ENCODE measurements around the gene PRPSAP1.
"Not testable (repeated sequence)": the region's sequence is repeated elsewhere in the genome, so short reads cannot be mapped to it uniquely, and the experiment has no call there.

Gene PRPSAP1

GRCh38 chr17:76354317-76354729, 607 bp upstream of the PRPSAP1 start:
- peak overlapping the region; percentile 92 for H3K4me2 ChIP-seq (ENCODE audit: low read length)

GRCh38 chr17:76353004-76353598, 615 bp downstream of the PRPSAP1 start:
- Histone ChIP-seq H2AFZ (peak overlapping the region; percentile 96), H3K27me3 (ENCODE audit: control insufficient read depth, insufficient read depth, low read length) (no peaks in the 10 kb centered on the region), H3K4me3 (ENCODE audit: low read depth, low read length) (peak overlapping the region; percentile 81), H3K4me2 (ENCODE audit: low read length) (peak overlapping the region; percentile 92), H3K27ac (peak overlapping the region; percentile 93), H3K4me1 (no peaks in the 10 kb centered on the region), H3K36me3 (ENCODE audit: control insufficient read depth, insufficient read depth, low read length) (no peaks in the 10 kb centered on the region), H3K9me3 (ENCODE audit: control insufficient read depth, low read length) (no peaks in the 10 kb centered on the region), H3K9ac (peak overlapping the region; percentile 69), H3K79me2 (peaks cover 14% of the 10 kb centered on the region)
- no peak for TF ChIP-seq CTCF (IDR thresholded peaks at IDR 0.05)

More at GRCh38 chr17:76354317-76354729, 607 bp upstream of the PRPSAP1 start:
- Histone ChIP-seq H3K9ac (peak overlapping the region; percentile 38), H3K27me3 (ENCODE audit: control insufficient read depth, insufficient read depth, low read length) (no peaks in the 10 kb centered on the region), H3K36me3 (ENCODE audit: control insufficient read depth, insufficient read depth, low read length) (no peaks in the 10 kb centered on the region), H3K27ac (peak overlapping the region; percentile 93), H3K4me1 (no peaks in the 10 kb centered on the region), H2AFZ (peak overlapping the region; percentile 96), H3K4me3 (ENCODE audit: low read depth, low read length) (peak overlapping the region; percentile 81), H3K79me2 (peaks cover 14% of the 10 kb centered on the region), H3K9me3 (ENCODE audit: control insufficient read depth, low read length) (no peaks in the 10 kb centered on the region)
- TF ChIP-seq CTCF (IDR thresholded peaks at IDR 0.05): no peak

GRCh38 chr17:76351526-76352071, 2.1 kb downstream of the PRPSAP1 start:
- Histone ChIP-seq H3K4me3 (ENCODE audit: low read depth, low read length) (peak overlapping the region; percentile 43), H3K4me1 (no peaks in the 10 kb centered on the region), H3K36me3 (ENCODE audit: control insufficient read depth, insufficient read depth, low read length) (no peaks in the 10 kb centered on the region), H3K4me2 (ENCODE audit: low read length) (peak overlapping the region; percentile 59), H2AFZ (no peak overlapping the region), H3K9me3 (ENCODE audit: control insufficient read depth, low read length) (no peaks in the 10 kb centered on the region), H3K27me3 (ENCODE audit: control insufficient read depth, insufficient read depth, low read length) (no peaks in the 10 kb centered on the region), H3K79me2 (peaks cover 17% of the 10 kb centered on the region), H3K27ac (no peak overlapping the region), H3K9ac (no peak overlapping the region)
- TF ChIP-seq CTCF (IDR thresholded peaks at IDR 0.05): no peak

GRCh38 chr17:76350463-76350862, 3.3 kb downstream of the PRPSAP1 start:
- H3K9ac ChIP-seq: no peak overlapping the region
- no peak overlapping the region for H3K27ac ChIP-seq
- no peaks in the 10 kb centered on the region for H3K9me3 ChIP-seq (ENCODE audit: control insufficient read depth, low read length)
- H3K4me2 ChIP-seq (ENCODE audit: low read length): no peak overlapping the region
- H2AFZ ChIP-seq: no peak overlapping the region
- H3K27me3 ChIP-seq (ENCODE audit: control insufficient read depth, insufficient read depth, low read length): no peaks in the 10 kb centered on the region
- H3K36me3 ChIP-seq (ENCODE audit: control insufficient read depth, insufficient read depth, low read length): no peaks in the 10 kb centered on the region
- H3K4me3 ChIP-seq (ENCODE audit: low read depth, low read length): no peak overlapping the region
- no peaks in the 10 kb centered on the region for H3K4me1 ChIP-seq
- TF ChIP-seq CTCF (IDR thresholded peaks at IDR 0.05): no peak
- peaks cover 20% of the 10 kb centered on the region for H3K79me2 ChIP-seq

- not testable (repeated sequence) for H3K27me3 ChIP-seq (ENCODE audit: control insufficient read depth, insufficient read depth, low read length); H3K27ac ChIP-seq; H2AFZ ChIP-seq; H3K4me3 ChIP-seq (ENCODE audit: low read depth, low read length); H3K9me3 ChIP-seq (ENCODE audit: control insufficient read depth, low read length); H3K9ac ChIP-seq; H3K36me3 ChIP-seq (ENCODE audit: control insufficient read depth, insufficient read depth, low read length); H3K4me1 ChIP-seq; H3K4me2 ChIP-seq (ENCODE audit: low read length)
- H3K79me2 ChIP-seq: peaks cover 14% of the 10 kb centered on the region
Observed at GRCh38 chr17:76346936-76347335, 6.8 kb downstream of the PRPSAP1 start.

Measured in parathyroid adenoma (tissue), 2 donors.